ENCODE data around the gene CCN2. TPM values are rescaled to one million over a fixed set of nuclear protein-coding genes. Genes with fewer than 3 reads are reported as not detected.
A peak's percentile ranks its signal among the peaks of the same experiment; 100 is the strongest.

Gene CCN2
- polyA plus RNA-seq, 2 of the 4 experiments (the other 2 are of a cell fraction), result 32.0 to 103 TPM

DNA sequence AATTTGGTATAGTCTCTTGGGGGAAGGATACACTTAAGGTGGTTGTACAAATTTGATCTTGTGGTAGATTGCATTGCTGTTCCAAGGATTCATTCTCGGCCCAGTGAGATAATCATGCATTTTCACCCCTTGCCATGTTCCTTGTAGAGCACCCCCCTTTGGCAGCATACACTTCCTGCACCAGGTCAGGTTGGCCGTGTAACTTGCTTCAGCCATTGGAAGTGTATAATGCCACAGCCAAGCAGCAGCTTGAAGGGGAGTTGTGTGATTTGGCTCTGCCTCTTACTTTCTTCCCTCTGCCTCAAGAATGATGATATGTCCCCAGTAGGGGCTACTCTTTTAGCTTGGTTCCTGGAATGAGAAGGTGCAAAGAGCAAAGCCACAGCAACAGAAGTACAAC, 21.9 kb downstream of the CCN2 start:
- Histone ChIP-seq H3K4me3 (no peak overlapping the region), H3K27ac (no peak overlapping the region), H3K4me2 (no peak overlapping the region), H3K9me3 (no peaks in the 10 kb centered on the region), H3K4me1 (0 out of 3 replicates have a peak, but pooled peaks cover 3% of the 10 kb centered on the region)
- ATAC-seq (no peak), FAIRE-seq (no peak), DNase-seq (ENCODE audit: low read depth in 1 of 2, low spot score in 1 of 2) (no peak)
- ChIA-PET POLR2A (no interaction called here), CTCF (interaction anchor here (1.5 to 2.7 kb wide), 5 partner anchors 14 to 351 kb away, joined by 4 to 16 read pairs (median 7); partner anchors contain the start of gene CCN2)
- 61% methylated on average over 2 of the region's 2 CpGs for WGBS (ENCODE audit: missing lambda C conversion rate)
- TF ChIP-seq, protein P1, sequence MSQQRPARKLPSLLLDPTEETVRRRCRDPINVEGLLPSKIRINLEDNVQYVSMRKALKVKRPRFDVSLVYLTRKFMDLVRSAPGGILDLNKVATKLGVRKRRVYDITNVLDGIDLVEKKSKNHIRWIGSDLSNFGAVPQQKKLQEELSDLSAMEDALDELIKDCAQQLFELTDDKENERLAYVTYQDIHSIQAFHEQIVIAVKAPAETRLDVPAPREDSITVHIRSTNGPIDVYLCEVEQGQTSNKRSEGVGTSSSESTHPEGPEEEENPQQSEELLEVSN (IDR thresholded peaks at IDR 0.05; ENCODE audit: borderline replicate concordance, low read depth), result no peak
- TF ChIP-seq EP300 (IDR thresholded peaks at IDR 0.05) (no peak), ESRRA (IDR thresholded peaks at IDR 0.05; ENCODE audit: borderline replicate concordance, low read length) (no peak)

GRCh38 chr6:131924881-131925474, 26.2 kb downstream of the CCN2 start:
- peak; percentile 27 to 44 for DNase-seq (ENCODE audit: low read depth in 1 of 2, low spot score in 1 of 2)
- POLR2A ChIA-PET, result interaction anchor here (1.1 kb wide), 1 partner anchor 373 kb away, joined by 3 read pairs; no protein-coding TSS in a partner anchor
- peak; percentile 73 to 79; a peak in 4 of 6 replicates for ATAC-seq
- Histone ChIP-seq H3K4me3 (no peak overlapping the region), H3K27ac (no peak overlapping the region), H3K9me3 (peaks cover 8% of the 10 kb centered on the region; the same call in 2 of the 3 replicates), H3K4me1 (0 out of 3 replicates have a peak, but pooled peaks cover 3% of the 10 kb centered on the region), H3K4me2 (no peak overlapping the region)
- CTCF ChIA-PET, result interaction anchor here (0.6 to 5.1 kb wide), 55 partner anchors 8 to 591 kb away, joined by 3 to 35 read pairs (median 3); partner anchors contain the start of gene CCN2
- WGBS (ENCODE audit: missing lambda C conversion rate), result under 1% methylated on average over 4 of the region's 4 CpGs
- no peak for TF ChIP-seq RFX5 (IDR thresholded peaks at IDR 0.05)
- TF ChIP-seq SMC3 (IDR thresholded peaks at IDR 0.05), result peak; percentile 77
- TF ChIP-seq SREBF2 (IDR thresholded peaks at IDR 0.05), result no peak
- no peak for TF ChIP-seq RARB (CRISPR knock-in tag; IDR thresholded peaks at IDR 0.05)
- peak; percentile 79 to 84 for TF ChIP-seq RAD21 (conservative IDR thresholded peaks at IDR 0.05 in 1 of 2, IDR thresholded peaks at IDR 0.05 in 1 of 2)
- TF ChIP-seq POLR2A (IDR thresholded peaks at IDR 0.05; ENCODE audit: low read length), result no peak
- peak; percentile 74 for TF ChIP-seq CTCF (IDR thresholded peaks at IDR 0.05)
- FAIRE-seq, result no peak

DNA sequence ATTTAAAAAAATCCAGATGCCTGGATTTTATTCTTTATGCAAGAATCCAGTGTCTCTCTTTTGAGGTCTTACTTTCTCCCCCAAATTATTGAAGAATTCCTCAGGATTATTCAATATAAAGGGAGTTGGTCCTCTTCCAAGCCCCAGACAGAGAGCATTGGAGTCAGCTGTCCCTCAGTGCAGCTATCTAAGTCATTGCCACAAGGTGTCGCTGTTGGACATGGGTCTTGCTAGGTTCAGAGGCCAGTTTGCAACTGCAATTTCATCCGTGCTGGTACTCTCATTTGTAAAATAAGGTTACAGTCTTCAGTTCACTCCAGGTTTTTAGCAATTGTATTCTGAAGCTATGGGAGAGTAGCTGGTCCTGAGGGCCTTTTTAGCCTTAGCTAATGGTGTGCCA, 27.8 kb downstream of the CCN2 start:
- DNase-seq (ENCODE audit: low read depth in 1 of 2, low spot score in 1 of 2) (peak in 1 of 2 experiments; percentile 78), ATAC-seq (peak; percentile 59 to 80; a peak in 3 of 6 replicates), FAIRE-seq (no peak)
- Histone ChIP-seq H3K27ac (no peak overlapping the region), H3K4me1 (0 out of 3 replicates have a peak, but pooled peaks cover 3% of the 10 kb centered on the region), H3K4me2 (no peak overlapping the region), H3K4me3 (no peak overlapping the region), H3K9me3 (peaks cover 8% of the 10 kb centered on the region; the same call in 2 of the 3 replicates)
- WGBS (ENCODE audit: missing lambda C conversion rate), result 7% methylated on average over 2 of the region's 2 CpGs
- POLR2A ChIA-PET, result no interaction called here
- TF ChIP-seq RAD21 (conservative IDR thresholded peaks at IDR 0.05 in 1 of 2, IDR thresholded peaks at IDR 0.05 in 1 of 2) (peak; percentile 23 to 65; a peak in 2 of 5 replicates), FOSL2 (IDR thresholded peaks at IDR 0.05) (no peak), FOSL2 (CRISPR knock-in tag; IDR thresholded peaks at IDR 0.05) (no peak), CTCF (IDR thresholded peaks at IDR 0.05) (peak; percentile 36), ESRRA (IDR thresholded peaks at IDR 0.05; ENCODE audit: borderline replicate concordance, low read length) (no peak), HOXB5 (CRISPR knock-in tag; IDR thresholded peaks at IDR 0.05) (no peak), PBX3 (IDR thresholded peaks at IDR 0.05) (no peak)
- TF ChIP-seq, protein P1 (IDR thresholded peaks at IDR 0.05; ENCODE audit: borderline replicate concordance, low read depth), result no peak
- TF ChIP-seq, protein P2, sequence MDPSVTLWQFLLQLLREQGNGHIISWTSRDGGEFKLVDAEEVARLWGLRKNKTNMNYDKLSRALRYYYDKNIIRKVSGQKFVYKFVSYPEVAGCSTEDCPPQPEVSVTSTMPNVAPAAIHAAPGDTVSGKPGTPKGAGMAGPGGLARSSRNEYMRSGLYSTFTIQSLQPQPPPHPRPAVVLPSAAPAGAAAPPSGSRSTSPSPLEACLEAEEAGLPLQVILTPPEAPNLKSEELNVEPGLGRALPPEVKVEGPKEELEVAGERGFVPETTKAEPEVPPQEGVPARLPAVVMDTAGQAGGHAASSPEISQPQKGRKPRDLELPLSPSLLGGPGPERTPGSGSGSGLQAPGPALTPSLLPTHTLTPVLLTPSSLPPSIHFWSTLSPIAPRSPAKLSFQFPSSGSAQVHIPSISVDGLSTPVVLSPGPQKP (IDR thresholded peaks at IDR 0.05; ENCODE audit: low read depth, low read length), result no peak
- CTCF ChIA-PET, result interaction anchor here (0.9 to 5.1 kb wide), 17 partner anchors 9 to 375 kb away, joined by 3 to 35 read pairs (median 4); no protein-coding TSS in a partner anchor

Measured in A549 (cell line).